Large intestine (tissue), 3 donors: ENCODE measurements around the gene GATD1. TPM values are rescaled to one million over a fixed set of nuclear protein-coding genes. Genes with fewer than 3 reads are reported as not detected.

Experiments used
- DNase-seq, 2 donors: peaks; one replicate each; pipeline versions ENCODE4 v3.0.0 to v3.0.0-alpha.2; 2013
- H3K27ac ChIP-seq: one replicate; pipeline ENCODE4 v1.5.1; 2013; ENCODE audit warnings: low read length
- H3K27me3 ChIP-seq: 2 replicates; pipeline ENCODE4 v1.6.1; 2013; ENCODE audit warnings: low read length; ENCODE audit not compliant: control insufficient read depth, insufficient read depth
- H3K36me3 ChIP-seq: 2 replicates; pipeline ENCODE4 v1.6.1; 2013; ENCODE audit warnings: low read length; ENCODE audit not compliant: control insufficient read depth, insufficient read depth
- H3K4me1 ChIP-seq: one replicate; pipeline ENCODE4 v1.6.1; 2013; ENCODE audit warnings: low read length; ENCODE audit not compliant: control insufficient read depth, insufficient read depth
- H3K4me3 ChIP-seq: one replicate; pipeline ENCODE4 v1.5.1; 2013; ENCODE audit warnings: low read length
- H3K9me3 ChIP-seq: one replicate; pipeline ENCODE4 v1.6.1; 2013; ENCODE audit warnings: mild to moderate bottlenecking, low read depth, low read length, moderate library complexity; ENCODE audit not compliant: control insufficient read depth
- WGBS: methylation state at CpG from one replicate; pipeline ENCODE4 v1.1.5; 2013; ENCODE audit warnings: low lambda C conversion rate; ENCODE audit not compliant: insufficient coverage; 5-methylcytosine and 5-hydroxymethylcytosine counted together
- polyA plus RNA-seq: library from polyadenylated mRNA; unstranded; fragments of 120-200 nt; gene quantifications from one replicate; pipeline ENCODE4 v1.2.1, GENCODE V29; 2013

The GATD1 gene
- polyA plus RNA-seq, 1 donor, result 58.1 TPM

GRCh38 chr11:821512-822371 lies 44.5 kb upstream of the GATD1 start:
- whole genome bisulfite sequencing, result no CpG with 5 or more reads among the region's 22 CpGs
- Histone ChIP-seq H3K36me3 (peaks cover 35% of the 10 kb centered on the region), H3K4me1 (peaks cover 47% of the 10 kb centered on the region), H3K4me3 (peak overlapping the region; percentile 96), H3K27ac (peak overlapping the region; percentile 83), H3K27me3 (peaks cover 8% of the 10 kb centered on the region), H3K9me3 (no peaks in the 10 kb centered on the region)
- no peak for DNase-seq

- peaks cover 4% of the 10 kb centered on the region for H3K27me3 ChIP-seq
- no peaks in the 10 kb centered on the region for H3K9me3 ChIP-seq
- peak in 1 of 2 donors; percentile 79 for DNase-seq
- peaks cover 41% of the 10 kb centered on the region for H3K4me1 ChIP-seq
- H3K27ac ChIP-seq, result peak overlapping the region; percentile 83
- peak overlapping the region; percentile 96 for H3K4me3 ChIP-seq
- WGBS, result no CpG with 5 or more reads among the region's 11 CpGs
- H3K36me3 ChIP-seq, result peaks cover 35% of the 10 kb centered on the region
Measured at GRCh38 chr11:820655-821511, 43.6 kb upstream of the GATD1 start.

GRCh38 chr11:819943-820649 lies 42.8 kb upstream of the GATD1 start:
- Histone ChIP-seq H3K9me3 (no peaks in the 10 kb centered on the region), H3K27ac (peak overlapping the region; percentile 84), H3K4me3 (peak overlapping the region; percentile 96), H3K27me3 (no peaks in the 10 kb centered on the region), H3K36me3 (peaks cover 36% of the 10 kb centered on the region), H3K4me1 (peaks cover 33% of the 10 kb centered on the region)
- DNase-seq, result peak; percentile 92 to 95
- WGBS, result no CpG with 5 or more reads among the region's 47 CpGs

- Histone ChIP-seq H3K27ac (peak overlapping the region; percentile 100), H3K4me1 (peaks cover 30% of the 10 kb centered on the region), H3K27me3 (no peaks in the 10 kb centered on the region), H3K36me3 (peaks cover 35% of the 10 kb centered on the region), H3K4me3 (peak overlapping the region; percentile 96), H3K9me3 (no peaks in the 10 kb centered on the region)
- no CpG with 5 or more reads among the region's 96 CpGs for WGBS
- peak; percentile 90 to 94 for DNase-seq
Measured at GRCh38 chr11:819129-819931, 42.0 kb upstream of the GATD1 start.

GRCh38 chr11:818396-819128 lies 41.3 kb upstream of the GATD1 start, which contains the start of gene PNPLA2:
PNPLA2 (plus strand) TSS chr11:818914; CDS start chr11:819719, 805 bp downstream.
- H3K27me3 ChIP-seq, result no peaks in the 10 kb centered on the region
- DNase-seq, result peak; percentile 89 to 93
- H3K9me3 ChIP-seq, result no peaks in the 10 kb centered on the region
- no CpG with 5 or more reads among the region's 20 CpGs for WGBS
- H3K27ac ChIP-seq, result peak within 1 kb of the TSS; percentile 100
- H3K4me3 ChIP-seq, result peak within 1 kb of the TSS; percentile 96
- H3K36me3 ChIP-seq, result peaks cover 31% of the 10 kb centered on the region
- H3K4me1 ChIP-seq, result peaks cover 28% of the 10 kb centered on the region

- Histone ChIP-seq H3K9me3 (no peaks in the 10 kb centered on the region), H3K36me3 (peaks cover 35% of the 10 kb centered on the region), H3K27me3 (no peaks in the 10 kb centered on the region), H3K27ac (no peak overlapping the region), H3K4me3 (no peak overlapping the region), H3K4me1 (peaks cover 21% of the 10 kb centered on the region)
- no peak for DNase-seq
- WGBS, result no CpG with 5 or more reads among the region's 11 CpGs
Measured at GRCh38 chr11:816433-816779, 39.1 kb upstream of the GATD1 start.

- no peak overlapping the region for H3K27ac ChIP-seq
- H3K4me3 ChIP-seq, result no peak overlapping the region
- no peak for DNase-seq
- 80% methylated on average over 2 of the region's 11 CpGs for WGBS
- peaks cover 36% of the 10 kb centered on the region for H3K36me3 ChIP-seq
- no peaks in the 10 kb centered on the region for H3K27me3 ChIP-seq
- no peaks in the 10 kb centered on the region for H3K9me3 ChIP-seq
- peaks cover 21% of the 10 kb centered on the region for H3K4me1 ChIP-seq
Measured at GRCh38 chr11:815675-816432, 38.6 kb upstream of the GATD1 start.

- DNase-seq, result no peak
- no peaks in the 10 kb centered on the region for H3K9me3 ChIP-seq
- H3K27ac ChIP-seq, result no peak overlapping the region
- WGBS, result no CpG with 5 or more reads among the region's 9 CpGs
- no peak overlapping the region for H3K4me3 ChIP-seq
- peaks cover 15% of the 10 kb centered on the region for H3K4me1 ChIP-seq
- peaks cover 36% of the 10 kb centered on the region for H3K36me3 ChIP-seq
- no peaks in the 10 kb centered on the region for H3K27me3 ChIP-seq
Measured at GRCh38 chr11:813456-814096, 36.3 kb upstream of the GATD1 start.
